ENCODE data around the gene DAND5. TPM values are rescaled to one million over a fixed set of nuclear protein-coding genes. Genes with fewer than 3 reads are reported as not detected.

The DAND5 gene
- total and polyA plus RNA-seq, 10 of the 15 experiments (the other 5 are each of a cell fraction or from before 2014, with no cell fraction given), result 0.06 to 0.15 (median 0.12) TPM; not detected in 5

DNA sequence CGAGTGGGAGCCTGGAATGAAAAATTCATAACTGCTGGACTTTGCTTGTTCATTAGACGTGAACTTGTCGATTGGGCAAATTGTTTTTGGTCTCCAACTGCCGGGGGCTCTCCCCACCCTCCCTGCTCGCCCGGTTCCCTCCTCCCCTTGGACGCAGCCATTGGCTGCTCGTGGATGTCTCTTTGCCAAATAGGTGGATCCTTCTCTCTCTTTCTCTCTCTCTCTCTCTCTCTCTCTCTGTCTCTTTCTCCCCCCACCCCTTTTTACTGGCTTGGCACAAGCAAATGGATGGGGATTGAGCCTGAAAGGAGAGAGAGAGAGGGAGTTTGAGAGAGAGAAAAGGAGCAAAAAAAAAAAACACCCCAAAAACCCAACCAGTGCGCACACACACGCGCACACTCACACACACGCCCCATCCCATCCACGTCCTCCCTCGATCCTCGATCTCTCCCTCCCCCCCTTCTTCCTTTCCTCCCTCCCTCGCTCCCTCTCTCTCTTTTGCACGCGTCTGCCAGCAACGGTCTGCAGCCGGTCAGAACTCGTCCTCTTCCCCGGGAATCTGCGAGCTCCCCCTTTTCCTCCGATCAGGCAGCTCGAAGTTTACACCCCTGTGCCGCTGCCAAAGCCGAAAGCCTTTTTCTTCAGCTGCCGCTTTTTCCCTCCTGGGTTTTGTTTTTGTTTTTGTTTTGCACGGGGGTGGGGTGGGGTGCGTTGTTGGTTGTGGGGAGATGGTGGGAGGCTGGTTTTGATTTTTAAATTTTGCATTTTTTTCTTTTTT lies 53.7 kb downstream of the DAND5 start:
- FAIRE-seq, result peak; percentile 35
- Histone ChIP-seq H3K27ac (ENCODE audit: control insufficient read depth, insufficient read depth) (0 out of 2 replicates have a peak overlapping the region, but pooled peaks have one; percentile 40), H3K9me3 (replicated peaks; ENCODE audit: control insufficient read depth, insufficient read depth, low read length) (no peaks in the 10 kb centered on the region), H3K36me3 (ENCODE audit: control insufficient read depth in 2 of 2, insufficient read depth in 2 of 2, low read length in 1 of 2) (no peaks in the 10 kb centered on the region), H4K20me1 (ENCODE audit: control insufficient read depth, insufficient read depth) (no peaks in the 10 kb centered on the region), H3K4me3 (peak overlapping the region; percentile 62), H3K4me1 (ENCODE audit: control insufficient read depth, insufficient read depth, low read length) (peaks cover 16% of the 10 kb centered on the region), H2AFZ (ENCODE audit: control insufficient read depth, low read depth, low read length) (peak overlapping the region; percentile 73), H3K9ac (ENCODE audit: control insufficient read depth, insufficient read depth, low read length) (peak overlapping the region; percentile 11; the same call in 1 of the 2 replicates), H3K79me2 (ENCODE audit: control insufficient read depth, insufficient read depth, low read length) (no peaks in the 10 kb centered on the region), H3K27me3 (replicated peaks in 1 of 2; ENCODE audit: control insufficient read depth in 2 of 2, insufficient read depth in 2 of 2, low read length in 1 of 2) (peaks cover 9 to 17% of the 10 kb centered on the region in 2 experiments), H3K4me2 (ENCODE audit: control insufficient read depth, insufficient read depth) (peak overlapping the region; percentile 39)
- 5% methylated on average over 26 of the region's 30 CpGs for WGBS (ENCODE audit: insufficient coverage, insufficient replicate concordance, low lambda C conversion rate, missing lambda C conversion rate)
- ChIA-PET CTCF (interaction anchor here (0.6 to 2.4 kb wide), 8 partner anchors 8 to 981 kb away, joined by 3 to 13 read pairs (median 5); no protein-coding TSS in a partner anchor), SMC1A (ENCODE audit: uncharacterized antibody, unreplicated experiment) (interaction anchor here (0.6 to 1.0 kb wide), 2 partner anchors 9 to 521 kb away, joined by 3 to 4 read pairs; no protein-coding TSS in a partner anchor), POLR2A (interaction anchor here (0.7 kb wide), 1 partner anchor 190 kb away, joined by 8 read pairs; no protein-coding TSS in a partner anchor), RAD21 (ENCODE audit: unreplicated experiment) (interaction anchor here (1.2 to 1.8 kb wide), 2 partner anchors 10 to 58 kb away, joined by 3 to 6 read pairs; no protein-coding TSS in a partner anchor)
- intact Hi-C loops (cut with micrococcal nuclease; ENCODE audit: unreplicated experiment), result no loop called here
- BruUV-seq (replicated peaks), result no TSS peak
- in situ Hi-C loops (cut with MboI), result no loop called here
- DNase-seq (ENCODE audit: low read depth, low spot score), result no peak
- peak; percentile 73 for ATAC-seq
- TF ChIP-seq HDGF (IDR thresholded peaks at IDR 0.05) (0 out of 2 replicates have a peak, but pooled peaks have one; percentile 35), TBL1XR1 (IDR thresholded peaks at IDR 0.05; ENCODE audit: low read depth, low read length) (no peak), GATAD2B (conservative IDR thresholded peaks at IDR 0.05; ENCODE audit: low read depth) (no peak), MEF2A (IDR thresholded peaks at IDR 0.05; ENCODE audit: insufficient read depth, low read depth, low read length) (no peak), SUPT20H (IDR thresholded peaks at IDR 0.05; ENCODE audit: borderline replicate concordance, control insufficient read depth, low read depth, low read length) (no peak), SRF (IDR thresholded peaks at IDR 0.05; ENCODE audit: low read depth in 2 of 2, low read length in 2 of 2) (no peak), ZZZ3 (IDR thresholded peaks at IDR 0.05; ENCODE audit: control insufficient read depth, insufficient read length, low read depth) (peak; percentile 52), CEBPB (IDR thresholded peaks at IDR 0.05; ENCODE audit: borderline replicate concordance in 1 of 2, low read depth in 2 of 2, low read length in 2 of 2) (no peak), TARDBP (IDR thresholded peaks at IDR 0.05; ENCODE audit: borderline replicate concordance) (no peak), EED (IDR thresholded peaks at IDR 0.05; ENCODE audit: low read depth) (peak; percentile 31; the same call in 1 of the 2 replicates), SPI1 (IDR thresholded peaks at IDR 0.05; ENCODE audit: borderline replicate concordance, insufficient read depth, low read depth, low read length) (no peak), HDAC2 (IDR thresholded peaks at IDR 0.05) (no peak), BMI1 (IDR thresholded peaks at IDR 0.05; ENCODE audit: borderline replicate concordance) (no peak)
- TF ChIP-seq, protein P1, sequence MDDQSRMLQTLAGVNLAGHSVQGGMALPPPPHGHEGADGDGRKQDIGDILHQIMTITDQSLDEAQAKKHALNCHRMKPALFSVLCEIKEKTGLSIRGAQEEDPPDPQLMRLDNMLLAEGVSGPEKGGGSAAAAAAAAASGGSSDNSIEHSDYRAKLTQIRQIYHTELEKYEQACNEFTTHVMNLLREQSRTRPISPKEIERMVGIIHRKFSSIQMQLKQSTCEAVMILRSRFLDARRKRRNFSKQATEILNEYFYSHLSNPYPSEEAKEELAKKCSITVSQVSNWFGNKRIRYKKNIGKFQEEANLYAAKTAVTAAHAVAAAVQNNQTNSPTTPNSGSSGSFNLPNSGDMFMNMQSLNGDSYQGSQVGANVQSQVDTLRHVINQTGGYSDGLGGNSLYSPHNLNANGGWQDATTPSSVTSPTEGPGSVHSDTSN (IDR thresholded peaks at IDR 0.05; ENCODE audit: insufficient replicate concordance, low read depth, low read length), result no peak
- TF ChIP-seq, protein P2, sequence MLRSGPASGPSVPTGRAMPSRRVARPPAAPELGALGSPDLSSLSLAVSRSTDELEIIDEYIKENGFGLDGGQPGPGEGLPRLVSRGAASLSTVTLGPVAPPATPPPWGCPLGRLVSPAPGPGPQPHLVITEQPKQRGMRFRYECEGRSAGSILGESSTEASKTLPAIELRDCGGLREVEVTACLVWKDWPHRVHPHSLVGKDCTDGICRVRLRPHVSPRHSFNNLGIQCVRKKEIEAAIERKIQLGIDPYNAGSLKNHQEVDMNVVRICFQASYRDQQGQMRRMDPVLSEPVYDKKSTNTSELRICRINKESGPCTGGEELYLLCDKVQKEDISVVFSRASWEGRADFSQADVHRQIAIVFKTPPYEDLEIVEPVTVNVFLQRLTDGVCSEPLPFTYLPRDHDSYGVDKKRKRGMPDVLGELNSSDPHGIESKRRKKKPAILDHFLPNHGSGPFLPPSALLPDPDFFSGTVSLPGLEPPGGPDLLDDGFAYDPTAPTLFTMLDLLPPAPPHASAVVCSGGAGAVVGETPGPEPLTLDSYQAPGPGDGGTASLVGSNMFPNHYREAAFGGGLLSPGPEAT (IDR thresholded peaks at IDR 0.05; ENCODE audit: low read depth), result 0 out of 2 replicates have a peak, but pooled peaks have one; percentile 14
- TF ChIP-seq, protein P3, sequence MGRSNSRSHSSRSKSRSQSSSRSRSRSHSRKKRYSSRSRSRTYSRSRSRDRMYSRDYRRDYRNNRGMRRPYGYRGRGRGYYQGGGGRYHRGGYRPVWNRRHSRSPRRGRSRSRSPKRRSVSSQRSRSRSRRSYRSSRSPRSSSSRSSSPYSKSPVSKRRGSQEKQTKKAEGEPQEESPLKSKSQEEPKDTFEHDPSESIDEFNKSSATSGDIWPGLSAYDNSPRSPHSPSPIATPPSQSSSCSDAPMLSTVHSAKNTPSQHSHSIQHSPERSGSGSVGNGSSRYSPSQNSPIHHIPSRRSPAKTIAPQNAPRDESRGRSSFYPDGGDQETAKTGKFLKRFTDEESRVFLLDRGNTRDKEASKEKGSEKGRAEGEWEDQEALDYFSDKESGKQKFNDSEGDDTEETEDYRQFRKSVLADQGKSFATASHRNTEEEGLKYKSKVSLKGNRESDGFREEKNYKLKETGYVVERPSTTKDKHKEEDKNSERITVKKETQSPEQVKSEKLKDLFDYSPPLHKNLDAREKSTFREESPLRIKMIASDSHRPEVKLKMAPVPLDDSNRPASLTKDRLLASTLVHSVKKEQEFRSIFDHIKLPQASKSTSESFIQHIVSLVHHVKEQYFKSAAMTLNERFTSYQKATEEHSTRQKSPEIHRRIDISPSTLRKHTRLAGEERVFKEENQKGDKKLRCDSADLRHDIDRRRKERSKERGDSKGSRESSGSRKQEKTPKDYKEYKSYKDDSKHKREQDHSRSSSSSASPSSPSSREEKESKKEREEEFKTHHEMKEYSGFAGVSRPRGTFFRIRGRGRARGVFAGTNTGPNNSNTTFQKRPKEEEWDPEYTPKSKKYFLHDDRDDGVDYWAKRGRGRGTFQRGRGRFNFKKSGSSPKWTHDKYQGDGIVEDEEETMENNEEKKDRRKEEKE (IDR thresholded peaks at IDR 0.05), result no peak

All from GM12878 (cell line).